SK-N-SH (cell line): ENCODE results near the gene TLR2. TPM values are rescaled to one million over a fixed set of nuclear protein-coding genes. Genes with fewer than 3 reads are reported as not detected.

Source experiments
- CTCF ChIA-PET: fragments of 300-600, 350-600 bp; formaldehyde crosslinking; extraction: SDS; loops from one replicate; lab custom pipeline; 2021; lab: Yijun Ruan, JAX
- POLR2A ChIA-PET: fragments of 350-600 bp; sonication (Branson Sonifier 250); formaldehyde crosslinking; extraction: SDS; loops from one replicate; lab custom pipeline; 2020; ENCODE audit warnings: antibody characterized with exemption, inconsistent platforms; lab: Yijun Ruan, JAX
- DNase-seq: peaks from one replicate; pipeline ENCODE4 v3.0.0; 2012
- H2AFZ ChIP-seq: fragments of 200-600 bp; sonication (generic); 2 replicates; pipeline ENCODE4 v1.8.1; 2016; ENCODE audit warnings: antibody characterized with exemption, mild to moderate bottlenecking, low read depth
- H3F3A ChIP-seq: fragments of 200-600 bp; sonication (generic); replicated peaks from 2 replicates; pipeline ENCODE3; 2016; ENCODE audit warnings: antibody characterized with exemption, mild to moderate bottlenecking; ENCODE audit not compliant: insufficient read depth
- H3K27ac ChIP-seq, 2 experiments: fragments of 200-500 bp in 1 of 2; fragments of 200-600 bp in 1 of 2; sonication (Bioruptor generic) in 1 of 2; sonication (generic), shearing (Covaris generic) in 1 of 2; 2 replicates each; pipeline versions ENCODE4 v1.5.1 to v1.6.1; 2014 to 2016; ENCODE audit warnings: low read depth in 2 of 2, inconsistent platforms in 1 of 2, low read length in 1 of 2, mild to moderate bottlenecking in 1 of 2, mixed read lengths in 1 of 2
- H3K27me3 ChIP-seq: fragments of 200-600 bp; sonication (generic), shearing (Covaris generic); 2 replicates; pipeline ENCODE4 v1.6.1; 2016; ENCODE audit warnings: mixed run types; ENCODE audit not compliant: insufficient read depth
- H3K36me3 ChIP-seq, 2 experiments: fragments of 200-500 bp in 1 of 2; fragments of 200-600 bp in 1 of 2; sonication (Bioruptor generic) in 1 of 2; sonication (generic) in 1 of 2; replicated peaks in 1 of 2; 2 replicates each; pipeline versions ENCODE3 to v1.5.1; 2014 to 2016; ENCODE audit warnings: low read length in 1 of 2, mild to moderate bottlenecking in 1 of 2; ENCODE audit not compliant: insufficient read depth in 2 of 2, control insufficient read depth in 1 of 2
- H3K4me1 ChIP-seq, 2 experiments: fragments of 200-500 bp in 1 of 2; fragments of 200-600 bp in 1 of 2; sonication (Bioruptor generic) in 1 of 2; sonication (generic), shearing (Covaris generic) in 1 of 2; 2 replicates each; pipeline versions ENCODE4 v1.5.1 to v1.6.1; 2014 to 2016; ENCODE audit warnings: low read depth in 1 of 2, low read length in 1 of 2, mixed run types in 1 of 2; ENCODE audit not compliant: insufficient read depth in 2 of 2, control insufficient read depth in 1 of 2
- H3K4me2 ChIP-seq: fragments of 200-600 bp; sonication (generic), shearing (Covaris generic); 2 replicates; pipeline ENCODE4 v1.6.1; 2017; ENCODE audit warnings: mixed run types
- H3K4me3 ChIP-seq, 2 experiments: fragments of 200-500 bp in 1 of 2; fragments of 200-600 bp in 1 of 2; sonication (Bioruptor generic) in 1 of 2; sonication (generic), shearing (Covaris generic) in 1 of 2; 2 replicates each; pipeline versions ENCODE4 v1.5.1 to v1.8.1; 2014 to 2016; ENCODE audit warnings: low read depth in 2 of 2, inconsistent platforms in 1 of 2, low read length in 1 of 2, mild to moderate bottlenecking in 1 of 2, mixed read lengths in 1 of 2, moderate library complexity in 1 of 2
- H3K79me2 ChIP-seq: fragments of 200-600 bp; sonication (generic); 2 replicates; pipeline ENCODE4 v1.8.1; 2017; ENCODE audit warnings: mild to moderate bottlenecking; ENCODE audit not compliant: insufficient read depth
- H3K9ac ChIP-seq: fragments of 200-600 bp; sonication (generic); 2 replicates; pipeline ENCODE4 v1.6.1; 2017; ENCODE audit warnings: mixed run types
- H3K9me2 ChIP-seq: fragments of 200-600 bp; sonication (generic); 2 replicates; pipeline ENCODE4 v1.6.1; 2017; ENCODE audit warnings: mixed run types
- H3K9me3 ChIP-seq: fragments of 200-600 bp; sonication (generic); 2 replicates; pipeline ENCODE4 v1.6.1; 2017; ENCODE audit warnings: mixed run types, mild to moderate bottlenecking, moderate library complexity
- H4K20me1 ChIP-seq: fragments of 200-600 bp; sonication (generic); 2 replicates; pipeline ENCODE4 v1.6.1; 2017; ENCODE audit warnings: mild to moderate bottlenecking, mixed run types; ENCODE audit not compliant: insufficient read depth
- CHD2 ChIP-seq: fragments of 150-350 bp; IDR thresholded peaks from 2 replicates; pipeline ENCODE4 v1.6.1; 2018; ENCODE audit warnings: low read length; ENCODE audit not compliant: partially characterized antibody
- EP300 ChIP-seq, 2 experiments: IDR thresholded peaks; 2 replicates each; pipeline versions ENCODE4 v1.4.0 to v1.6.1; 2012; ENCODE audit warnings: borderline replicate concordance in 1 of 2, low read depth in 1 of 2, low read length in 1 of 2
- FOSL2 ChIP-seq: IDR thresholded peaks from 2 replicates; pipeline ENCODE4 v1.4.0; 2012; ENCODE audit warnings: low read depth, mild to moderate bottlenecking, moderate library complexity, borderline replicate concordance
- FOXJ3 ChIP-seq: sonication (generic); formaldehyde crosslinking; IDR thresholded peaks from 2 replicates; pipeline ENCODE4 v1.5.1; 2020; ENCODE audit warnings: mild to moderate bottlenecking, missing genetic modification reagents
- FOXM1 ChIP-seq: IDR thresholded peaks from 2 replicates; pipeline ENCODE4 v1.4.0; 2012; ENCODE audit warnings: low read depth, mild to moderate bottlenecking
- GABPA ChIP-seq: IDR thresholded peaks from 2 replicates; pipeline ENCODE4 v1.4.0; 2012; ENCODE audit warnings: low read depth, mild to moderate bottlenecking
- MXI1 ChIP-seq: IDR thresholded peaks from 2 replicates; pipeline ENCODE4 v1.6.1; 2012; ENCODE audit warnings: mild to moderate bottlenecking, low read depth, low read length, improper control_type of control experiment
- NRF1 ChIP-seq: IDR thresholded peaks from 2 replicates; pipeline ENCODE4 v1.6.1; 2012; ENCODE audit warnings: low read depth, mild to moderate bottlenecking, low read length
- POLR2AphosphoS5 ChIP-seq: IDR thresholded peaks from 2 replicates; pipeline ENCODE4 v1.6.1; 2012; ENCODE audit warnings: low read depth, low read length
- RAD21 ChIP-seq: IDR thresholded peaks from 2 replicates; pipeline ENCODE4 v1.6.1; 2012; ENCODE audit warnings: mild to moderate bottlenecking, low read length
- RFX5 ChIP-seq: IDR thresholded peaks from 2 replicates; pipeline ENCODE4 v1.6.1; 2012; ENCODE audit warnings: mild to moderate bottlenecking, improper control_type of control experiment, low read length
- SMC3 ChIP-seq: IDR thresholded peaks from 2 replicates; pipeline ENCODE4 v1.6.1; 2012; ENCODE audit warnings: low read depth, low read length, improper control_type of control experiment
- TAF1 ChIP-seq: IDR thresholded peaks from 2 replicates; pipeline ENCODE4 v1.6.1; 2012; ENCODE audit warnings: low read depth, mild to moderate bottlenecking, low read length, moderate library complexity, borderline replicate concordance
- WGBS: methylation state at CpG from one replicate; pipeline ENCODE4 v1.1.6; 2017; ENCODE audit warnings: low lambda C conversion rate; 5-methylcytosine and 5-hydroxymethylcytosine counted together
- polyA plus RNA-seq, 3 experiments: library from polyadenylated mRNA; depleted of rRNA; stranded (reverse); fragments of >200 nt; gene quantifications; 2 replicates each; pipeline ENCODE4 v1.2.3, GENCODE V29; 2012
- TF ChIP-seq, protein P1 (sequence below): IDR thresholded peaks from 2 replicates; pipeline ENCODE4 v1.4.0; 2012; ENCODE audit warnings: low read depth, borderline replicate concordance
- TF ChIP-seq, protein P2 (sequence below): IDR thresholded peaks from 2 replicates; pipeline ENCODE4; 2012
- TF ChIP-seq, protein P3 (sequence below): IDR thresholded peaks from 2 replicates; pipeline ENCODE4 v1.6.1; 2012; ENCODE audit warnings: mild to moderate bottlenecking, low read depth, low read length, moderate library complexity
- TF ChIP-seq, protein P4 (sequence below): IDR thresholded peaks from 2 replicates; pipeline ENCODE4 v1.4.0; 2012; ENCODE audit warnings: low read depth
- TF ChIP-seq, protein P5 (sequence below): fragments of 150-350 bp; IDR thresholded peaks from 2 replicates; pipeline ENCODE4 v1.6.1; 2016; ENCODE audit warnings: mild to moderate bottlenecking, low read depth, low read length
- TF ChIP-seq, protein P6 (sequence below): fragments of 200-600 bp; sonication (generic); IDR thresholded peaks from 2 replicates; pipeline ENCODE4 v1.6.1; 2017; ENCODE audit warnings: antibody characterized with exemption, mild to moderate bottlenecking, moderate library complexity

TLR2 gene
- polyA plus RNA-seq, 1 of the 3 experiments (the other 2 are of a cell fraction): 0.18 TPM

DNA sequence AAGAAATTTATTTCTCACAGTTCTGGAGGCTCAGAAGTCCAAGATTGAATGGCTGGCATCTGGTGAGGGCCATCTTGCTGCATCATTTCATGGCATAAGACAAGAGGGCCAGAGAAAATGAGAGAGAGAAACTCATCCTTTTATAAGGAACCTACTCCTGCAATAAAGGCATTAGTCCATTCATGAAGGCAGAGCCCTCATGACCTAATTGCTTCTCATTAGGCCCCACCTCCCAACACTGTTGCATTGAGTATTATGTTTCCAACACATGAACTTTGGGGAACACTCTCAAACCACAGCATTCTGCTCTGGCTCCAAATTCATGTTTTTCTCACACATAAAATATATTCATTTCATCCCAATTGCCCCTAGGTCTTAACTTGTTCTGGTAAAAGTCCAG lies 61.6 kb downstream of the TLR2 start:
- Histone ChIP-seq H3K9ac (no peak overlapping the region), H2AFZ (no peak overlapping the region)

DNA sequence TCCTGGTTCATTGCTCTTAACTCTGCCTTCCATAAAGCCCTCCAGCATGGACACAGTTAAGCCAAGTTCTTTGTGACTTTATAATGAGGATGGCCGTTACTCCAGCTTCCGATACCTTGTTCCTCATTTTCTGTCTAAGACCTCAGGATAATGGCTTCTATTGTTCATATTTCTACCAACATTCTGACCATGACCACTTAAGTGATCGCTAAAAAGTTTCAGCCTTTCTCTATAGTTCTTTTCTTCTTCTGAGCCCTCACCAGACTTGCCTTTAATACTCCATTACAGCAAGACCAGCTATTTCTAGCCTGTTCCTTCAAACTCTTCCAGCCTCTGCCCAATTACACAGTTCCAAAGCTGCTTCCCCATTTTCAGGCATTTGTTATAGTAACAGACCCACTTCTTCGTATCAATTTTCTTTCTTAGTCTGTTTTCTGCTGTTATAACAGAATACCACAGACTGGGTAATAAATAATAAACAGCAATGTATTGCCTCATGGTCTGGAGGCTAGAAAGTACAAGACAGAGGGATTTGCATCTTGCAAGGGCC lies 63.4 kb downstream of the TLR2 start:
- Histone ChIP-seq H3K27ac (no peak overlapping the region), H3K9me2 (no peaks in the 10 kb centered on the region), H3K36me3 (no peaks in the 10 kb centered on the region), H3K4me2 (no peak overlapping the region), H3K9ac (no peak overlapping the region), H4K20me1 (no peaks in the 10 kb centered on the region), H3K27me3 (no peaks in the 10 kb centered on the region), H3K4me3 (no peak overlapping the region), H2AFZ (no peak overlapping the region), H3K9me3 (no peaks in the 10 kb centered on the region), H3K4me1 (peaks cover 6 to 13% of the 10 kb centered on the region in 2 experiments; a peak in 3 of 4 replicates), H3F3A (peaks cover 4% of the 10 kb centered on the region), H3K79me2 (no peaks in the 10 kb centered on the region)
- POLR2A ChIA-PET: no interaction called here
- DNase-seq: no peak
- CTCF ChIA-PET: interaction anchor here (4.9 kb wide), 1 partner anchor 115 kb away, joined by 89 read pairs; no protein-coding TSS in a partner anchor
- WGBS: 88% methylated on average over 4 of the region's 4 CpGs
- TF ChIP-seq MXI1 (no peak), EP300 (IDR thresholded peaks at IDR 0.05; ENCODE audit: borderline replicate concordance in 1 of 2, low read depth in 1 of 2, low read length in 1 of 2) (no peak), POLR2AphosphoS5 (no peak)
- TF ChIP-seq, protein P1, sequence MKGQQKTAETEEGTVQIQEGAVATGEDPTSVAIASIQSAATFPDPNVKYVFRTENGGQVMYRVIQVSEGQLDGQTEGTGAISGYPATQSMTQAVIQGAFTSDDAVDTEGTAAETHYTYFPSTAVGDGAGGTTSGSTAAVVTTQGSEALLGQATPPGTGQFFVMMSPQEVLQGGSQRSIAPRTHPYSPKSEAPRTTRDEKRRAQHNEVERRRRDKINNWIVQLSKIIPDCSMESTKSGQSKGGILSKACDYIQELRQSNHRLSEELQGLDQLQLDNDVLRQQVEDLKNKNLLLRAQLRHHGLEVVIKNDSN: no peak
- TF ChIP-seq, protein P2, sequence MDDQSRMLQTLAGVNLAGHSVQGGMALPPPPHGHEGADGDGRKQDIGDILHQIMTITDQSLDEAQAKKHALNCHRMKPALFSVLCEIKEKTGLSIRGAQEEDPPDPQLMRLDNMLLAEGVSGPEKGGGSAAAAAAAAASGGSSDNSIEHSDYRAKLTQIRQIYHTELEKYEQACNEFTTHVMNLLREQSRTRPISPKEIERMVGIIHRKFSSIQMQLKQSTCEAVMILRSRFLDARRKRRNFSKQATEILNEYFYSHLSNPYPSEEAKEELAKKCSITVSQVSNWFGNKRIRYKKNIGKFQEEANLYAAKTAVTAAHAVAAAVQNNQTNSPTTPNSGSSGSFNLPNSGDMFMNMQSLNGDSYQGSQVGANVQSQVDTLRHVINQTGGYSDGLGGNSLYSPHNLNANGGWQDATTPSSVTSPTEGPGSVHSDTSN: no peak
- TF ChIP-seq, protein P3, sequence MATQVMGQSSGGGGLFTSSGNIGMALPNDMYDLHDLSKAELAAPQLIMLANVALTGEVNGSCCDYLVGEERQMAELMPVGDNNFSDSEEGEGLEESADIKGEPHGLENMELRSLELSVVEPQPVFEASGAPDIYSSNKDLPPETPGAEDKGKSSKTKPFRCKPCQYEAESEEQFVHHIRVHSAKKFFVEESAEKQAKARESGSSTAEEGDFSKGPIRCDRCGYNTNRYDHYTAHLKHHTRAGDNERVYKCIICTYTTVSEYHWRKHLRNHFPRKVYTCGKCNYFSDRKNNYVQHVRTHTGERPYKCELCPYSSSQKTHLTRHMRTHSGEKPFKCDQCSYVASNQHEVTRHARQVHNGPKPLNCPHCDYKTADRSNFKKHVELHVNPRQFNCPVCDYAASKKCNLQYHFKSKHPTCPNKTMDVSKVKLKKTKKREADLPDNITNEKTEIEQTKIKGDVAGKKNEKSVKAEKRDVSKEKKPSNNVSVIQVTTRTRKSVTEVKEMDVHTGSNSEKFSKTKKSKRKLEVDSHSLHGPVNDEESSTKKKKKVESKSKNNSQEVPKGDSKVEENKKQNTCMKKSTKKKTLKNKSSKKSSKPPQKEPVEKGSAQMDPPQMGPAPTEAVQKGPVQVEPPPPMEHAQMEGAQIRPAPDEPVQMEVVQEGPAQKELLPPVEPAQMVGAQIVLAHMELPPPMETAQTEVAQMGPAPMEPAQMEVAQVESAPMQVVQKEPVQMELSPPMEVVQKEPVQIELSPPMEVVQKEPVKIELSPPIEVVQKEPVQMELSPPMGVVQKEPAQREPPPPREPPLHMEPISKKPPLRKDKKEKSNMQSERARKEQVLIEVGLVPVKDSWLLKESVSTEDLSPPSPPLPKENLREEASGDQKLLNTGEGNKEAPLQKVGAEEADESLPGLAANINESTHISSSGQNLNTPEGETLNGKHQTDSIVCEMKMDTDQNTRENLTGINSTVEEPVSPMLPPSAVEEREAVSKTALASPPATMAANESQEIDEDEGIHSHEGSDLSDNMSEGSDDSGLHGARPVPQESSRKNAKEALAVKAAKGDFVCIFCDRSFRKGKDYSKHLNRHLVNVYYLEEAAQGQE: no peak

More for the DNA sequence above, 61.6 kb downstream of the TLR2 start:
- Histone ChIP-seq H4K20me1 (no peaks in the 10 kb centered on the region), H3K27ac (no peak overlapping the region), H3K4me1 (peaks cover 6 to 13% of the 10 kb centered on the region in 2 experiments; a peak in 3 of 4 replicates), H3K4me2 (no peak overlapping the region), H3K4me3 (no peak overlapping the region), H3K79me2 (no peaks in the 10 kb centered on the region), H3K9me2 (no peaks in the 10 kb centered on the region), H3F3A (peaks cover 4% of the 10 kb centered on the region), H3K9me3 (no peaks in the 10 kb centered on the region), H3K27me3 (no peaks in the 10 kb centered on the region), H3K36me3 (no peaks in the 10 kb centered on the region)
- TF ChIP-seq SMC3: no peak
- no peak for TF ChIP-seq GABPA
- TF ChIP-seq TAF1: no peak
- TF ChIP-seq, protein P4, sequence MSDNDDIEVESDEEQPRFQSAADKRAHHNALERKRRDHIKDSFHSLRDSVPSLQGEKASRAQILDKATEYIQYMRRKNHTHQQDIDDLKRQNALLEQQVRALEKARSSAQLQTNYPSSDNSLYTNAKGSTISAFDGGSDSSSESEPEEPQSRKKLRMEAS: no peak
- no peak for TF ChIP-seq FOXM1
- TF ChIP-seq CHD2: no peak
- TF ChIP-seq, protein P2: no peak
- TF ChIP-seq FOXJ3 (CRISPR knock-in tag): no peak
- TF ChIP-seq, protein P5, sequence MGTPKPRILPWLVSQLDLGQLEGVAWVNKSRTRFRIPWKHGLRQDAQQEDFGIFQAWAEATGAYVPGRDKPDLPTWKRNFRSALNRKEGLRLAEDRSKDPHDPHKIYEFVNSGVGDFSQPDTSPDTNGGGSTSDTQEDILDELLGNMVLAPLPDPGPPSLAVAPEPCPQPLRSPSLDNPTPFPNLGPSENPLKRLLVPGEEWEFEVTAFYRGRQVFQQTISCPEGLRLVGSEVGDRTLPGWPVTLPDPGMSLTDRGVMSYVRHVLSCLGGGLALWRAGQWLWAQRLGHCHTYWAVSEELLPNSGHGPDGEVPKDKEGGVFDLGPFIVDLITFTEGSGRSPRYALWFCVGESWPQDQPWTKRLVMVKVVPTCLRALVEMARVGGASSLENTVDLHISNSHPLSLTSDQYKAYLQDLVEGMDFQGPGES: no peak
- TF ChIP-seq, protein P6, sequence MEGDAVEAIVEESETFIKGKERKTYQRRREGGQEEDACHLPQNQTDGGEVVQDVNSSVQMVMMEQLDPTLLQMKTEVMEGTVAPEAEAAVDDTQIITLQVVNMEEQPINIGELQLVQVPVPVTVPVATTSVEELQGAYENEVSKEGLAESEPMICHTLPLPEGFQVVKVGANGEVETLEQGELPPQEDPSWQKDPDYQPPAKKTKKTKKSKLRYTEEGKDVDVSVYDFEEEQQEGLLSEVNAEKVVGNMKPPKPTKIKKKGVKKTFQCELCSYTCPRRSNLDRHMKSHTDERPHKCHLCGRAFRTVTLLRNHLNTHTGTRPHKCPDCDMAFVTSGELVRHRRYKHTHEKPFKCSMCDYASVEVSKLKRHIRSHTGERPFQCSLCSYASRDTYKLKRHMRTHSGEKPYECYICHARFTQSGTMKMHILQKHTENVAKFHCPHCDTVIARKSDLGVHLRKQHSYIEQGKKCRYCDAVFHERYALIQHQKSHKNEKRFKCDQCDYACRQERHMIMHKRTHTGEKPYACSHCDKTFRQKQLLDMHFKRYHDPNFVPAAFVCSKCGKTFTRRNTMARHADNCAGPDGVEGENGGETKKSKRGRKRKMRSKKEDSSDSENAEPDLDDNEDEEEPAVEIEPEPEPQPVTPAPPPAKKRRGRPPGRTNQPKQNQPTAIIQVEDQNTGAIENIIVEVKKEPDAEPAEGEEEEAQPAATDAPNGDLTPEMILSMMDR: no peak
- TF ChIP-seq RFX5: no peak
- TF ChIP-seq RAD21: no peak
- TF ChIP-seq NRF1: no peak
- no peak for TF ChIP-seq FOSL2
- POLR2A ChIA-PET: no interaction called here
- no peak for DNase-seq
- CTCF ChIA-PET: no interaction called here
